HEK293 (cell line): Measurements from ENCODE around the gene TFAP2E.
A peak's percentile ranks its signal among the peaks of the same experiment; 100 is the strongest.

ENCODE experiments used
- CTCF ChIA-PET: fragments of 350-600 bp; formaldehyde crosslinking; extraction: SDS; loops from one replicate; lab custom pipeline; 2021; ENCODE audit warnings: antibody characterized with exemption; lab: Yijun Ruan, JAX
- POLR2A ChIA-PET: fragments of 300-600 bp; formaldehyde crosslinking; extraction: SDS; loops from one replicate; lab custom pipeline; 2020; ENCODE audit warnings: antibody characterized with exemption, inconsistent platforms; lab: Yijun Ruan, JAX
- H3K27ac ChIP-seq: fragments of 200-500 bp; sonication (Bioruptor generic); 2 replicates; pipeline ENCODE4 v1.5.1; 2014; ENCODE audit warnings: low read depth, low read length, control low read depth, inconsistent platforms; ENCODE audit errors: extremely low read depth
- H3K36me3 ChIP-seq, 2 experiments: fragments of 200-500 bp in 1 of 2; sonication (Bioruptor generic) in 1 of 2; 1 replicate in 1 of 2; 2 replicates in 1 of 2; pipeline ENCODE4 v1.5.1; 2014 to 2017; ENCODE audit warnings: inconsistent platforms in 2 of 2, low read length in 2 of 2; ENCODE audit not compliant: control insufficient read depth in 2 of 2, insufficient read depth in 1 of 2
- H3K4me1 ChIP-seq: fragments of 200-500 bp; sonication (Bioruptor generic); 2 replicates; pipeline ENCODE4 v1.5.1; 2014; ENCODE audit warnings: mild to moderate bottlenecking, low read length, inconsistent platforms; ENCODE audit not compliant: control insufficient read depth, insufficient read depth
- H3K4me3 ChIP-seq: 2 replicates; pipeline ENCODE4 v1.5.1; 2011; ENCODE audit warnings: low read depth, mild to moderate bottlenecking, control low read depth, low read length, moderate library complexity
- H3K9me3 ChIP-seq: fragments of 200-500 bp; sonication (Bioruptor generic); 2 replicates; pipeline ENCODE4 v1.5.1; 2014; ENCODE audit warnings: low read depth, low read length, inconsistent platforms; ENCODE audit not compliant: control insufficient read depth, insufficient read depth
- CTCF ChIP-seq: fragments of 450-650 bp; formaldehyde crosslinking; IDR thresholded peaks from 2 replicates; pipeline ENCODE4 v1.5.1; 2016; ENCODE audit warnings: missing biosample characterization, missing genetic modification characterization
- GLIS2 ChIP-seq: fragments of 450-650 bp; formaldehyde crosslinking; IDR thresholded peaks from 2 replicates; pipeline ENCODE4 v1.5.1; 2016; ENCODE audit warnings: missing biosample characterization, missing genetic modification characterization
- HOXC10 ChIP-seq: sonication (generic); formaldehyde crosslinking; IDR thresholded peaks from 2 replicates; pipeline ENCODE4 v1.8.1; 2023; ENCODE audit warnings: mild to moderate bottlenecking, missing genetic modification reagents
- HOXD13 ChIP-seq: sonication (generic); formaldehyde crosslinking; IDR thresholded peaks from 2 replicates; pipeline ENCODE4 v1.8.0; 2022; ENCODE audit warnings: missing genetic modification reagents, borderline replicate concordance
- IKZF3 ChIP-seq: fragments of 450-650 bp; IDR thresholded peaks from 2 replicates; pipeline ENCODE4 v1.5.0; 2018; ENCODE audit warnings: missing biosample characterization, mild to moderate bottlenecking, missing genetic modification characterization, moderate library complexity
- SCRT1 ChIP-seq: fragments of 450-650 bp; formaldehyde crosslinking; IDR thresholded peaks from 2 replicates; pipeline ENCODE4 v1.5.1; 2016; ENCODE audit warnings: missing biosample characterization, missing genetic modification characterization, borderline replicate concordance
- SP7 ChIP-seq: fragments of 450-650 bp; formaldehyde crosslinking; IDR thresholded peaks from 2 replicates; pipeline ENCODE4 v1.5.1; 2016; ENCODE audit warnings: missing biosample characterization, missing genetic modification characterization
- ZNF184 ChIP-seq: fragments of 450-650 bp; IDR thresholded peaks from 2 replicates; pipeline ENCODE4 v1.5.1; 2018; ENCODE audit warnings: missing biosample characterization, mild to moderate bottlenecking, missing genetic modification characterization
- ZNF274 ChIP-seq, 2 experiments: fragments of 200-500 bp in 1 of 2; fragments of 450-650 bp in 1 of 2; sonication (Bioruptor generic) in 1 of 2; formaldehyde crosslinking in 1 of 2; IDR thresholded peaks; 2 replicates each; pipeline versions ENCODE4 v1.5.1 to v1.6.1; 2014 to 2016; ENCODE audit warnings: borderline replicate concordance in 1 of 2, inconsistent platforms in 1 of 2, low read length in 1 of 2, missing biosample characterization in 1 of 2, missing genetic modification characterization in 1 of 2
- ZNF280C ChIP-seq: fragments of 450-650 bp; formaldehyde crosslinking; IDR thresholded peaks from 2 replicates; pipeline ENCODE4 v1.5.1; 2016; ENCODE audit warnings: missing biosample characterization, missing genetic modification characterization
- ZNF416 ChIP-seq: fragments of 450-650 bp; formaldehyde crosslinking; IDR thresholded peaks from 2 replicates; pipeline ENCODE4 v1.5.1; 2016; ENCODE audit warnings: missing biosample characterization, missing genetic modification characterization
- ZNF510 ChIP-seq: fragments of 450-650 bp; formaldehyde crosslinking; IDR thresholded peaks from 2 replicates; pipeline ENCODE4 v1.5.1; 2018; ENCODE audit warnings: mild to moderate bottlenecking, missing genetic modification characterization, missing biosample characterization; ENCODE audit not compliant: insufficient replicate concordance
- ZNF600 ChIP-seq: fragments of 450-650 bp; formaldehyde crosslinking; IDR thresholded peaks from 2 replicates; pipeline ENCODE4 v1.5.1; 2016; ENCODE audit warnings: missing biosample characterization, missing genetic modification characterization
- ZNF692 ChIP-seq: fragments of 450-650 bp; formaldehyde crosslinking; IDR thresholded peaks from 2 replicates; pipeline ENCODE4 v1.5.1; 2016; ENCODE audit warnings: missing biosample characterization, missing genetic modification characterization

Gene TFAP2E

GRCh38 chr1:35546614-35547013, 26.5 kb upstream of the TFAP2E start:
- H3K4me1 ChIP-seq = peaks cover 12% of the 10 kb centered on the region
- H3K9me3 ChIP-seq = no peaks in the 10 kb centered on the region
- TF ChIP-seq CTCF (tag by site-specific recombination) (no peak), ZNF184 (tag by site-specific recombination) (peak; percentile 98), ZNF274 (IDR thresholded peaks at IDR 0.05; ENCODE audit: low read length) (no peak), ZNF274 (tag by site-specific recombination; IDR thresholded peaks at IDR 0.05; ENCODE audit: borderline replicate concordance) (no peak)
- no peak overlapping the region for H3K4me3 ChIP-seq
- H3K27ac ChIP-seq = no peak overlapping the region
- peaks cover 16 to 59% of the 10 kb centered on the region in 2 experiments; a peak in 2 of 3 replicates for H3K36me3 ChIP-seq
- ChIA-PET CTCF (interaction anchor here (1.1 to 2.7 kb wide), 2 partner anchors 11 to 96 kb away, joined by 3 to 32 read pairs; no protein-coding TSS in a partner anchor), POLR2A (no interaction called here)

- H3K27ac ChIP-seq = no peak overlapping the region
- TF ChIP-seq SP7 (tag by site-specific recombination) = peak; percentile 77
- TF ChIP-seq ZNF510 (tag by site-specific recombination) = no peak
- 0 out of 2 replicates have a peak, but pooled peaks have one; percentile 21 for TF ChIP-seq IKZF3
- no peak for TF ChIP-seq ZNF416
- TF ChIP-seq ZNF692 (tag by site-specific recombination) = peak; percentile 19; the same call in 1 of the 2 replicates
- no peak for TF ChIP-seq HOXC10
- TF ChIP-seq ZNF280C (tag by site-specific recombination) = no peak
- no peak for TF ChIP-seq ZNF600 (tag by site-specific recombination)
- no peak for TF ChIP-seq GLIS2 (tag by site-specific recombination)
- TF ChIP-seq SCRT1 (tag by site-specific recombination) = peak; percentile 45; the same call in 1 of the 2 replicates
- no peak for TF ChIP-seq HOXD13 (CRISPR knock-in tag)
- TF ChIP-seq, all 188 proteins: peak for 4
- Histone ChIP-seq H3K36me3 (peaks cover 24 to 47% of the 10 kb centered on the region in 2 experiments; a peak in 2 of 3 replicates), H3K9me3 (no peaks in the 10 kb centered on the region), H3K4me3 (no peak overlapping the region), H3K4me1 (peaks cover 27% of the 10 kb centered on the region)
- POLR2A ChIA-PET = no interaction called here
- CTCF ChIA-PET = interaction anchor here (0.6 kb wide), 1 partner anchor 17 kb away, joined by 4 read pairs; no protein-coding TSS in a partner anchor
Measured at GRCh38 chr1:35553851-35554250, 19.3 kb upstream of the TFAP2E start.
